OCI-LY1 (cell line): ENCODE measurements around the gene METTL26.

Source experiments
- H2AFZ ChIP-seq: fragments of 200-600 bp; sonication (generic), shearing (Covaris generic); 2 replicates; pipeline ENCODE4 v1.6.0; 2014; ENCODE audit warnings: antibody characterized with exemption, mild to moderate bottlenecking, low read length
- H3F3A ChIP-seq: fragments of 200-600 bp; sonication (generic), shearing (Covaris generic); 2 replicates; pipeline ENCODE4 v1.6.0; 2014; ENCODE audit warnings: mild to moderate bottlenecking, antibody characterized with exemption, low read length, moderate library complexity; ENCODE audit not compliant: insufficient read depth
- H3K27ac ChIP-seq: fragments of 200-600 bp; sonication (generic); 2 replicates; pipeline ENCODE4 v1.5.1; 2014; ENCODE audit warnings: low read length, mixed run types, mild to moderate bottlenecking, low read depth; ENCODE audit not compliant: poor library complexity, severe bottlenecking
- H3K27me3 ChIP-seq: fragments of 200-600 bp; sonication (generic); 2 replicates; pipeline ENCODE4 v1.6.0; 2014; ENCODE audit warnings: antibody characterized with exemption, mild to moderate bottlenecking, low read length, moderate library complexity; ENCODE audit not compliant: insufficient read depth
- H3K36me3 ChIP-seq: fragments of 200-600 bp; sonication (generic); 2 replicates; pipeline ENCODE4 v1.6.1; 2014; ENCODE audit warnings: mild to moderate bottlenecking, antibody characterized with exemption, low read length, moderate library complexity, mixed read lengths; ENCODE audit not compliant: insufficient read depth
- H3K4me1 ChIP-seq: fragments of 200-600 bp; sonication (generic); 2 replicates; pipeline ENCODE4 v1.5.1; 2014; ENCODE audit warnings: mild to moderate bottlenecking, low read length, moderate library complexity; ENCODE audit not compliant: insufficient read depth, severe bottlenecking
- H3K4me2 ChIP-seq: fragments of 200-600 bp; sonication (generic), shearing (Covaris generic); 2 replicates; pipeline ENCODE4 v1.6.1; 2014; ENCODE audit warnings: low read length
- H3K4me3 ChIP-seq: fragments of 200-600 bp; sonication (generic); 2 replicates; pipeline ENCODE4 v1.5.1; 2014; ENCODE audit warnings: low read length, low read depth, mild to moderate bottlenecking, mixed read lengths; ENCODE audit not compliant: poor library complexity, severe bottlenecking
- H3K79me2 ChIP-seq: fragments of 200-600 bp; shearing (Covaris generic); 2 replicates; pipeline ENCODE4 v1.6.1; 2016; ENCODE audit warnings: mixed run types, low read length, mixed read lengths; ENCODE audit not compliant: insufficient read depth
- H3K9ac ChIP-seq: fragments of 200-600 bp; sonication (generic), shearing (Covaris generic); 2 replicates; pipeline ENCODE4 v1.6.1; 2014; ENCODE audit warnings: mild to moderate bottlenecking, low read length, mixed read lengths
- H3K9me2 ChIP-seq: fragments of 200-600 bp; sonication (generic), shearing (Covaris generic); 2 replicates; pipeline ENCODE4 v1.6.1; 2014; ENCODE audit warnings: low read depth, mild to moderate bottlenecking, low read length, mixed read lengths
- H3K9me3 ChIP-seq: fragments of 200-600 bp; shearing (Covaris generic); 2 replicates; pipeline ENCODE4 v1.6.1; 2014; ENCODE audit warnings: low read length, mixed read lengths
- H4K20me1 ChIP-seq: fragments of 200-600 bp; sonication (generic), shearing (Covaris generic); 2 replicates; pipeline ENCODE4 v1.6.0; 2016; ENCODE audit warnings: mild to moderate bottlenecking, low read length; ENCODE audit not compliant: insufficient read depth
- CTCF ChIP-seq: fragments of 200-600 bp; sonication (generic), shearing (Covaris generic); IDR thresholded peaks from 2 replicates; pipeline ENCODE4 v1.5.1; 2017; ENCODE audit warnings: mild to moderate bottlenecking, antibody characterized with exemption, low read length, moderate library complexity, mixed read lengths
- EZH2 ChIP-seq: fragments of 200-600 bp; sonication (generic), shearing (Covaris generic); IDR thresholded peaks from 2 replicates; pipeline ENCODE4 v1.8.0; 2017; ENCODE audit warnings: borderline replicate concordance, mixed run types, mild to moderate bottlenecking, antibody characterized with exemption, low read length, moderate library complexity, mixed read lengths

The METTL26 gene

DNA sequence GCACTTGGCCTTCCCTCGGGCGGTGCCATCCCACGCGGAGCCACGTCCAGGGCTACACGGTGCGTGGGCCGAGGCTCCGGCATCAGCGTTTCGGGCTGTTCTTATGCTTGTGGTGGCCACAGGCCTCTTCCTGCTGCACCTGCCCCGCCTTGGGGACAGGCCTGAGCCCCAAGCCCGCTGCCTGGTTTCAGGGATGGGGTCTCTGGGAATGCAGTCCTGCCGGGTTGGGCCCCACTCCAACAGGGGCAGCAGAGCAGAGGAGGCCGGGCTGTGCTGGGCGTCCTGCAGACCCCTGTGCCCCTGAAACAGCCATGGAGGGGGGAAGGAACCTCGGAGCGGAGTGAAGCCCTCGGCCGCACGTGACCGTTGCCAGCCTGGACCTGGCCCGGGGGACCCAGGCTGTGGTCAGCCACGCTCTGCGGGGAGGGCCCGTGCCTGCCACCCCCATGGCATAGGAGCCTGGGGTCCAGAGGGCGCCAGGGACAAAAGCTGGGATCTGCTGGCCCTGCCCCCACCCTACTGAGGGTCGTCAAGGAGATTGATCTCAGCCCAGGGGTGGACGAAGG lies 5.8 kb downstream of the METTL26 start:
- Histone ChIP-seq H4K20me1 (no peaks in the 10 kb centered on the region), H3K9ac (no peak overlapping the region), H3K27me3 (no peaks in the 10 kb centered on the region; the same call in 1 of the 2 replicates), H3K36me3 (no peaks in the 10 kb centered on the region), H3K4me3 (no peak overlapping the region), H2AFZ (no peak overlapping the region), H3K9me3 (no peaks in the 10 kb centered on the region), H3K9me2 (no peaks in the 10 kb centered on the region), H3K27ac (no peak overlapping the region), H3K4me2 (no peak overlapping the region), H3K79me2 (no peaks in the 10 kb centered on the region), H3F3A (no peaks in the 10 kb centered on the region), H3K4me1 (peaks cover 2% of the 10 kb centered on the region)
- TF ChIP-seq EZH2 (no peak), CTCF (no peak)

DNA sequence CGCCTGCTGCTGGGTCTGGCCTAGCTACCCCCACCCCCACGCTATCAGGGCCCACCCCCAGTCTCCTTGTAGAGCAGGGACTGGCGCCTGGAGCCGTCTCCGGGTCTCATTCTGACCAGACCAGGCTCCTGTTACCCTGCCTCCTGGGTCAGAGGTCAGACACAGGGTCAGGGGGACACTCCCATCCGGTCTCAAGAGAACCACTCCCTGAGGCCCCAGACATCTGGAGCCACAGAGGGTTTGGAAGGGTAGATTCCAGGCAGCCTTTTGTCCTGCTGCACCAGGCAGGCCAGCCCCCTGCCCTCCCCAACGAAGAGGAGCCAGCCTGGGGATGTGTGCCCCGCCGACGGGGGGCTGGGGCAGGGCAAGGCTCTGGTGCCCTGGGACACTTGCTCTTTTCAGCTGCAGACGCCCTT lies 6.3 kb downstream of the METTL26 start:
- Histone ChIP-seq H2AFZ (no peak overlapping the region), H3K4me2 (no peak overlapping the region), H3K9me2 (no peaks in the 10 kb centered on the region), H3K27me3 (no peaks in the 10 kb centered on the region; the same call in 1 of the 2 replicates), H4K20me1 (no peaks in the 10 kb centered on the region), H3K27ac (no peak overlapping the region), H3K4me1 (no peaks in the 10 kb centered on the region), H3K36me3 (no peaks in the 10 kb centered on the region), H3F3A (no peaks in the 10 kb centered on the region), H3K79me2 (no peaks in the 10 kb centered on the region), H3K4me3 (no peak overlapping the region), H3K9ac (no peak overlapping the region), H3K9me3 (no peaks in the 10 kb centered on the region)
- TF ChIP-seq CTCF (no peak), EZH2 (no peak)

- Histone ChIP-seq H3K4me3 (no peak overlapping the region), H3K9ac (no peak overlapping the region), H3K9me3 (no peaks in the 10 kb centered on the region), H3K27me3 (no peaks in the 10 kb centered on the region; the same call in 1 of the 2 replicates), H3K36me3 (no peaks in the 10 kb centered on the region), H4K20me1 (no peaks in the 10 kb centered on the region), H3K4me1 (no peaks in the 10 kb centered on the region), H3F3A (no peaks in the 10 kb centered on the region), H3K9me2 (no peaks in the 10 kb centered on the region), H3K79me2 (no peaks in the 10 kb centered on the region), H3K4me2 (no peak overlapping the region), H2AFZ (no peak overlapping the region), H3K27ac (no peak overlapping the region)
- TF ChIP-seq CTCF (no peak), EZH2 (no peak)
These were observed 6.8 kb downstream of the METTL26 start for GRCh38 chr16:629185-629832.
